Astrocyte (in vitro differentiated cells and primary cell): Measurements from ENCODE around the gene GPD2. TPM values are rescaled to one million over a fixed set of nuclear protein-coding genes. Genes with fewer than 3 reads are reported as not detected.

Source experiments
- DNase-seq: peaks from one replicate; pipeline ENCODE4 v3.0.0-alpha.2; 2010; ENCODE audit warnings: low read depth
- FAIRE-seq: peaks from 2 replicates; lab custom pipeline; 2011; peaks lifted over from hg19 to GRCh38; lab: Jason Lieb, UNC
- H2AFZ ChIP-seq: 2 replicates; pipeline ENCODE4 v1.6.0; 2012; ENCODE audit warnings: low read depth, low read length, inconsistent platforms
- H3K27ac ChIP-seq: 2 replicates; pipeline ENCODE4 v1.5.1; 2011; ENCODE audit warnings: low read depth, low read length, inconsistent platforms
- H3K27me3 ChIP-seq: 2 replicates; pipeline ENCODE4 v1.6.0; 2011; ENCODE audit warnings: low read length, inconsistent platforms; ENCODE audit not compliant: insufficient read depth
- H3K36me3 ChIP-seq: 2 replicates; pipeline ENCODE4 v1.5.1; 2011; ENCODE audit warnings: low read length, inconsistent platforms; ENCODE audit not compliant: insufficient read depth
- H3K4me1 ChIP-seq: 2 replicates; pipeline ENCODE4 v1.5.1; 2011; ENCODE audit warnings: low read length, inconsistent platforms; ENCODE audit not compliant: insufficient read depth
- H3K4me2 ChIP-seq: 2 replicates; pipeline ENCODE4 v1.6.0; 2012; ENCODE audit warnings: low read length, inconsistent platforms
- H3K4me3 ChIP-seq: 2 replicates; pipeline ENCODE4 v1.5.1; 2011; ENCODE audit warnings: low read depth, mild to moderate bottlenecking, low read length, inconsistent platforms; ENCODE audit not compliant: insufficient read depth
- H3K79me2 ChIP-seq: 2 replicates; pipeline ENCODE4 v1.6.0; 2012; ENCODE audit warnings: mild to moderate bottlenecking, low read length, inconsistent platforms; ENCODE audit not compliant: insufficient read depth
- H3K9ac ChIP-seq: 2 replicates; pipeline ENCODE4 v1.6.0; 2012; ENCODE audit warnings: mild to moderate bottlenecking, low read length, inconsistent platforms
- H3K9me3 ChIP-seq: 2 replicates; pipeline ENCODE4 v1.5.1; 2012; ENCODE audit warnings: low read depth, mild to moderate bottlenecking, low read length, inconsistent platforms; ENCODE audit not compliant: insufficient read depth
- H4K20me1 ChIP-seq: 2 replicates; pipeline ENCODE4 v1.6.0; 2012; ENCODE audit warnings: low read length, inconsistent platforms; ENCODE audit not compliant: insufficient read depth
- H3K27ac Mint-ChIP-seq: one replicate; pipeline ENCODE4 v1.8.0; 2021; ENCODE audit warnings: mild to moderate bottlenecking, mixed read lengths; ENCODE audit not compliant: unreplicated experiment
- H3K27me3 Mint-ChIP-seq: one replicate; pipeline ENCODE4 v1.8.0; 2021; ENCODE audit warnings: low read depth, mixed read lengths; ENCODE audit not compliant: unreplicated experiment
- H3K36me3 Mint-ChIP-seq: one replicate; pipeline ENCODE4 v1.8.0; 2021; ENCODE audit warnings: low read depth, mixed read lengths; ENCODE audit not compliant: unreplicated experiment
- H3K4me1 Mint-ChIP-seq: one replicate; pipeline ENCODE4 v1.8.0; 2021; ENCODE audit warnings: low read depth, mixed read lengths; ENCODE audit not compliant: unreplicated experiment
- H3K4me3 Mint-ChIP-seq: one replicate; pipeline ENCODE4 v1.8.0; 2021; ENCODE audit warnings: mild to moderate bottlenecking, moderate library complexity, mixed read lengths; ENCODE audit not compliant: unreplicated experiment
- H3K9me3 Mint-ChIP-seq: one replicate; pipeline ENCODE4 v1.8.0; 2021; ENCODE audit warnings: mild to moderate bottlenecking, mixed read lengths; ENCODE audit not compliant: unreplicated experiment
- EZH2 ChIP-seq: IDR thresholded peaks from 2 replicates; pipeline ENCODE4 v1.6.1; 2012; ENCODE audit warnings: mild to moderate bottlenecking, low read length, inconsistent platforms; ENCODE audit not compliant: insufficient read depth
- total RNA-seq: library from RNA; stranded (reverse); gene quantifications from 2 replicates; pipeline ENCODE4 v1.2.1, GENCODE V29; 2021
- TF ChIP-seq, protein P1 (sequence below): IDR thresholded peaks from 2 replicates; pipeline ENCODE4 v1.5.1; 2011; ENCODE audit warnings: low read depth, mild to moderate bottlenecking, inconsistent platforms, low read length, moderate library complexity; ENCODE audit not compliant: insufficient read depth

The GPD2 gene
- total RNA-seq, 1 donor from 2014 or later, result 29.0 TPM

- Histone ChIP-seq H4K20me1 (no peaks in the 10 kb centered on the region), H2AFZ (no peak overlapping the region), H3K4me2 (no peak overlapping the region), H3K4me3 (no peak overlapping the region), H3K27ac (no peak overlapping the region), H3K79me2 (no peaks in the 10 kb centered on the region), H3K9ac (no peak overlapping the region), H3K36me3 (no peaks in the 10 kb centered on the region), H3K9me3 (no peaks in the 10 kb centered on the region), H3K4me1 (no peaks in the 10 kb centered on the region), H3K27me3 (no peaks in the 10 kb centered on the region)
- DNase-seq (no peak), FAIRE-seq (no peak)
- no peak overlapping the region for H3K27ac Mint-ChIP-seq
- TF ChIP-seq, protein P1, sequence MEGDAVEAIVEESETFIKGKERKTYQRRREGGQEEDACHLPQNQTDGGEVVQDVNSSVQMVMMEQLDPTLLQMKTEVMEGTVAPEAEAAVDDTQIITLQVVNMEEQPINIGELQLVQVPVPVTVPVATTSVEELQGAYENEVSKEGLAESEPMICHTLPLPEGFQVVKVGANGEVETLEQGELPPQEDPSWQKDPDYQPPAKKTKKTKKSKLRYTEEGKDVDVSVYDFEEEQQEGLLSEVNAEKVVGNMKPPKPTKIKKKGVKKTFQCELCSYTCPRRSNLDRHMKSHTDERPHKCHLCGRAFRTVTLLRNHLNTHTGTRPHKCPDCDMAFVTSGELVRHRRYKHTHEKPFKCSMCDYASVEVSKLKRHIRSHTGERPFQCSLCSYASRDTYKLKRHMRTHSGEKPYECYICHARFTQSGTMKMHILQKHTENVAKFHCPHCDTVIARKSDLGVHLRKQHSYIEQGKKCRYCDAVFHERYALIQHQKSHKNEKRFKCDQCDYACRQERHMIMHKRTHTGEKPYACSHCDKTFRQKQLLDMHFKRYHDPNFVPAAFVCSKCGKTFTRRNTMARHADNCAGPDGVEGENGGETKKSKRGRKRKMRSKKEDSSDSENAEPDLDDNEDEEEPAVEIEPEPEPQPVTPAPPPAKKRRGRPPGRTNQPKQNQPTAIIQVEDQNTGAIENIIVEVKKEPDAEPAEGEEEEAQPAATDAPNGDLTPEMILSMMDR, result no peak
- no peak for TF ChIP-seq EZH2
- H3K36me3 Mint-ChIP-seq, result no peaks in the 10 kb centered on the region
- H3K9me3 Mint-ChIP-seq, result no peaks in the 10 kb centered on the region
- H3K4me1 Mint-ChIP-seq, result no peaks in the 10 kb centered on the region
- no peaks in the 10 kb centered on the region for H3K27me3 Mint-ChIP-seq
- H3K4me3 Mint-ChIP-seq, result no peak overlapping the region
Observed at GRCh38 chr2:156553714-156554442, 117.7 kb downstream of the GPD2 start.

DNA sequence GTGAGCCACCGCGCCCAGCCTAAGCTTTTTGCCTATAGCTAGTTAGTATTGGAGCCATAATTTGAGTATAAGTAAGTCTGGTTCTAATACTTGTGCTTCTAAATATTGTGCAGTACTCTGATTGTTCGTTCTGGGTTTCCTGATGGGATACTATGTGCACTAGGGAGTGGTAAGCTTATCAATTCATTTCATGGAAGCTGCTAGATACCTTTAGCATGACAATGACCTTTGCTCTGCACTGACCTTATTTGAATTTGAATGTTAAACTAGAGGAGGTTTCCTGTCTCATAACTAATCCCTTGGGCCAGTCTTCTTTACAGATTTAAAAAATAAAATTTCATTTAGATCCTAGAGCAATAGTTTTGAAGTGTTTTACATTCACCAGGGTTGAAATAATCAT lies 125.1 kb downstream of the GPD2 start:
- no peaks in the 10 kb centered on the region for H3K9me3 ChIP-seq
- no peak overlapping the region for H3K4me3 ChIP-seq
- no peaks in the 10 kb centered on the region for H3K9me3 Mint-ChIP-seq
- H2AFZ ChIP-seq, result no peak overlapping the region
- peaks cover 17% of the 10 kb centered on the region for H3K4me1 Mint-ChIP-seq
- no peak overlapping the region for H3K4me2 ChIP-seq
- no peaks in the 10 kb centered on the region for H3K79me2 ChIP-seq
- H3K36me3 Mint-ChIP-seq, result no peaks in the 10 kb centered on the region
- no peak overlapping the region for H3K9ac ChIP-seq
- DNase-seq, result no peak
- no peaks in the 10 kb centered on the region for H3K36me3 ChIP-seq
- H4K20me1 ChIP-seq, result no peaks in the 10 kb centered on the region
- TF ChIP-seq, protein P1, result no peak
- no peak for TF ChIP-seq EZH2
- peaks cover 17% of the 10 kb centered on the region for H3K4me1 ChIP-seq
- H3K4me3 Mint-ChIP-seq, result no peak overlapping the region
- H3K27me3 ChIP-seq, result no peaks in the 10 kb centered on the region
- FAIRE-seq, result no peak
- H3K27me3 Mint-ChIP-seq, result no peaks in the 10 kb centered on the region
- no peak overlapping the region for H3K27ac Mint-ChIP-seq
- no peak overlapping the region for H3K27ac ChIP-seq

DNA sequence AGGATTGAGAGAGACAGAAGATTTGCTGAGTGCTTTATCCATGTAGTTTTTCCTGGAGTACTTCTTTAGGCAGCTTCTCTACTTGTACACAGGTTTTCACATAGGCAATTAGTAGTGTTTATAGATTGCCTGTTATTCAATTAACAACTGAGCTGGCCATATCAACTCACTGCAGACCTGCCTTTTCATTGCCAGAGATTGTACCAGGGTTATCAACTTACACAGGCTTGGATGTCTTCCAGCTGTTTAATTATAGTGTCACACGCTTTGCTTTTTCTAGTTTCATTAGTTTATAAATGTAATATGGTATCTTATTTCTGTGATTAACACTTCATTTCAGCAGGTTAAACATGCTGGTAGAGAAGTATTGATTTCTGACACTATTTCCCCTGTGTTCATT lies 125.9 kb downstream of the GPD2 start:
- no peaks in the 10 kb centered on the region for H3K79me2 ChIP-seq
- Mint-ChIP-seq H3K9me3 (no peaks in the 10 kb centered on the region), H3K4me1 (peaks cover 18% of the 10 kb centered on the region), H3K27ac (no peak overlapping the region), H3K4me3 (no peak overlapping the region), H3K36me3 (no peaks in the 10 kb centered on the region), H3K27me3 (no peaks in the 10 kb centered on the region)
- no peak overlapping the region for H3K27ac ChIP-seq
- no peaks in the 10 kb centered on the region for H4K20me1 ChIP-seq
- no peak for DNase-seq
- no peak overlapping the region for H3K4me2 ChIP-seq
- H2AFZ ChIP-seq, result no peak overlapping the region
- FAIRE-seq, result no peak
- H3K36me3 ChIP-seq, result no peaks in the 10 kb centered on the region
- no peaks in the 10 kb centered on the region for H3K27me3 ChIP-seq
- peaks cover 17% of the 10 kb centered on the region for H3K4me1 ChIP-seq
- H3K9ac ChIP-seq, result no peak overlapping the region
- no peak overlapping the region for H3K4me3 ChIP-seq
- TF ChIP-seq, protein P1, result no peak
- no peaks in the 10 kb centered on the region for H3K9me3 ChIP-seq
